GM10248 (cell line): ENCODE measurements around the gene FGFRL1.

ENCODE experiments used
- CTCF ChIA-PET: fragments of 300-600 bp; sonication (Branson Sonifier 250); formaldehyde crosslinking; extraction: SDS; loops from one replicate; lab custom pipeline; 2021; ENCODE audit warnings: antibody characterized with exemption; lab: Yijun Ruan, JAX
- POLR2A ChIA-PET: fragments of 350-650 bp; sonication (Branson Sonifier 250); formaldehyde crosslinking; extraction: SDS; loops from one replicate; lab custom pipeline; 2020; ENCODE audit warnings: antibody characterized with exemption; lab: Yijun Ruan, JAX
- DNase-seq: peaks from one replicate; pipeline ENCODE4 v3.0.0; 2012; ENCODE audit errors: extremely low spot score
- TF ChIP-seq, protein P1 (sequence below): IDR thresholded peaks from 2 replicates; pipeline ENCODE4 v1.5.1; 2012; ENCODE audit warnings: mild to moderate bottlenecking, low read depth; ENCODE audit errors: extremely low read depth, missing control alignments, control extremely low read depth

The FGFRL1 gene

GRCh38 chr4:1011022-1011665 lies at the start of gene FGFRL1:
Gene FGFRL1, plus strand, starts transcription at chr4:1011626. Its CDS starts 860 bp downstream, at chr4:1012486.
- ChIA-PET POLR2A (interaction anchor here (0.6 kb wide), 1 partner anchor 698 kb away, joined by 3 read pairs; no protein-coding TSS in a partner anchor), CTCF (interaction anchor here (0.9 to 1.6 kb wide), 4 partner anchors 9 to 269 kb away, joined by 3 to 4 read pairs (median 3); no protein-coding TSS in a partner anchor)
- peak; percentile 93 for DNase-seq

DNA sequence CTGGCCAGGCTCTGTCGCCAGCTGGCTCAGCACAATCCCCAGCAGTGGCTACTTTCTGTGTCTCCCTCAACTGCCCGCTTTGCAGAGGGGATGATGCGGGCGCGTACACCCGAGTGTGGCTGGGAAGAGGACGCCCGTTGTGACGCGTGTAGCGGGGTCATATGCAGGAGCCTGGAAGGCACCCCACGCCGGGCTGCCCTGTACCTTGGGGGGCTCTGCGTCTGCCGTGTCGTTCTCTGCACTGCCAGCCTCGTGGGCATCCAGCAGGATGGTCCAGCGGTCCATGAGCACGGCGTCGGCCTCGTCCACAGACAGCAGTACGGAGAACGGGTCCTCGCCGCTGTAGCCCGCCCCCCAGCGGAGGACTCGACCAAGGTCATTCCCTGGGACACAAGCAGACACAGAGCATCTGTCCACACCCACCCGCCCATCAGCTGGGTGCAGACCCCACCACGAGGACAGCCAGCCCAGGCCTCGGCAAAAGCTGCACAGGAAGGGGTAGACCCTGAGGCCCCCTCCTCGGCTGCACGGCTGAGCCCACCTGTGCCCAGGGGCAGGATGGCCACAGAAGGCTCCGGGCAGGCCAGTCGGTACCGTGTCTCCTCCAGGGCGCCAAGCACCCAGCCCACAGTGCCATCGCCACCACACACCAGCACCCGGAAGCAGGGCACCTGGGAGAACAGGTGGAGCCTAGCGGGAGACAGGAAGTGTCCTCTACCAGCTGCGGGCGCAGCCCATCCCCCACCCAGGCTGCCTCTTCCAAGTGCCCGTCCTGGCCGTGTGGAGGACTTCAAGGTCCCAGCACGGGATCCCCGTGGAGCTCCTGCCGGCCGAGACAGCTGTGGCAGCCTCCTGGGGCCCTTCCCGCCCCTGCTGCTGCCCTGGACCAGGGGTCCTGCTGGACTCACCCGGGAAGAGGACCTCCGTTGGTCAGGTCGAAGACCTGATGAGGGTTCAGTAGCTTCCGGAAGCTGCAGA lies 48.9 kb upstream of the FGFRL1 start:
- DNase-seq = no peak
- TF ChIP-seq, protein P1, sequence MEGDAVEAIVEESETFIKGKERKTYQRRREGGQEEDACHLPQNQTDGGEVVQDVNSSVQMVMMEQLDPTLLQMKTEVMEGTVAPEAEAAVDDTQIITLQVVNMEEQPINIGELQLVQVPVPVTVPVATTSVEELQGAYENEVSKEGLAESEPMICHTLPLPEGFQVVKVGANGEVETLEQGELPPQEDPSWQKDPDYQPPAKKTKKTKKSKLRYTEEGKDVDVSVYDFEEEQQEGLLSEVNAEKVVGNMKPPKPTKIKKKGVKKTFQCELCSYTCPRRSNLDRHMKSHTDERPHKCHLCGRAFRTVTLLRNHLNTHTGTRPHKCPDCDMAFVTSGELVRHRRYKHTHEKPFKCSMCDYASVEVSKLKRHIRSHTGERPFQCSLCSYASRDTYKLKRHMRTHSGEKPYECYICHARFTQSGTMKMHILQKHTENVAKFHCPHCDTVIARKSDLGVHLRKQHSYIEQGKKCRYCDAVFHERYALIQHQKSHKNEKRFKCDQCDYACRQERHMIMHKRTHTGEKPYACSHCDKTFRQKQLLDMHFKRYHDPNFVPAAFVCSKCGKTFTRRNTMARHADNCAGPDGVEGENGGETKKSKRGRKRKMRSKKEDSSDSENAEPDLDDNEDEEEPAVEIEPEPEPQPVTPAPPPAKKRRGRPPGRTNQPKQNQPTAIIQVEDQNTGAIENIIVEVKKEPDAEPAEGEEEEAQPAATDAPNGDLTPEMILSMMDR = no peak
- POLR2A ChIA-PET = no interaction called here
- CTCF ChIA-PET = interaction anchor here (1.1 kb wide), 1 partner anchor 22 kb away, joined by 3 read pairs; no protein-coding TSS in a partner anchor

More at GRCh38 chr4:1011022-1011665, at the start of gene FGFRL1:
- TF ChIP-seq, protein P1 = no peak

DNA sequence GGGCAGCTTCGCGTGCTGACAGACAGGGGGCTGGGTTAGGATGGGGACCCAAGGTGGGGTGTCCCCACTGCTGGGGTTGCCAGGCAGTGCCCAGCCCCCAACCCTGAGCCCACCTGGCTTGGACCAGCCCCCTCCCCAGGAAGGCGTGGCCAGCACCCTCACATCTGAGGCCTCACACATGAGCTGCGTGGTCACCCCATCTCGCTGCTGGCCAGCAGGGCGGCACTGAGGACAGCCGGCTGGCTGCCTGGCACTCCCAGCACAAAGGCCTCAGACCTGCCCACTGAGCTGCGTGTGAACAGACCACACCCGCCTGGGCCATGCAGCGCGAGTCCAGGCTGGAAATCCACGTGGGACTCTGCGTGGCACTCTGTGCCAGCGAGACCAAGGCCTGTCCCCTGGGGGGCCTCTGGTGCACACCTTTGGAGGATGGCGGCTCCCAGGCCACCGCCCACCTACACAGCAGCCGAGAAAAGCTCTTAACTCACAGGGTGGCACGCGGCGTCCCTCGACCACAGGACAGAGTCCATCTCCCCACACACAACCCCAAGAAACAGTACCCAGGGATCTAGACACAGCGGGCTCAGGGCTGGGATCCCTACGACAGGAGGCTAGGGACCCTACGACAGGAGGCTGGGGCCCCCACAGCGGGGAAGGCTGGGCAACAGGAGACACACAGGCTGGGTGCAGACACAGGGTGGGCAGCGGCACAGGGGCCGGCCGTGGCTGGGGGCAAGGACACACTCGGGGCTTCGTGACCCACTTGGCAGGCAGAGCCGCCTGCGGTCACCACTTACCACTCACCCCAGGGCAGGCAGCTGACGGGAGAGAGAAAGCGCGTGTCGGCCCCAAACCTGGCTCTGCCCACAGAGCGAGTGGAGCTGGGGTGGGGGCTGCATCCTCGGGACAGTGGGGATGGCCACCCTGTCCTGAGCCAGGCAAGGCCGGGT lies 47.9 kb upstream of the FGFRL1 start:
- DNase-seq = no peak
- POLR2A ChIA-PET = no interaction called here
- TF ChIP-seq, protein P1 = no peak
- CTCF ChIA-PET = interaction anchor here (1.1 to 1.7 kb wide), 2 partner anchors 22 to 23 kb away, joined by 3 read pairs; no protein-coding TSS in a partner anchor

GRCh38 chr4:964346-965025 lies 46.9 kb upstream of the FGFRL1 start:
- DNase-seq = no peak
- TF ChIP-seq, protein P1 = no peak
- CTCF ChIA-PET = interaction anchor here (1.7 kb wide), 1 partner anchor 22 kb away, joined by 3 read pairs; no protein-coding TSS in a partner anchor
- POLR2A ChIA-PET = interaction anchor here (0.5 kb wide), 1 partner anchor 417 kb away, joined by 7 read pairs; no protein-coding TSS in a partner anchor

DNA sequence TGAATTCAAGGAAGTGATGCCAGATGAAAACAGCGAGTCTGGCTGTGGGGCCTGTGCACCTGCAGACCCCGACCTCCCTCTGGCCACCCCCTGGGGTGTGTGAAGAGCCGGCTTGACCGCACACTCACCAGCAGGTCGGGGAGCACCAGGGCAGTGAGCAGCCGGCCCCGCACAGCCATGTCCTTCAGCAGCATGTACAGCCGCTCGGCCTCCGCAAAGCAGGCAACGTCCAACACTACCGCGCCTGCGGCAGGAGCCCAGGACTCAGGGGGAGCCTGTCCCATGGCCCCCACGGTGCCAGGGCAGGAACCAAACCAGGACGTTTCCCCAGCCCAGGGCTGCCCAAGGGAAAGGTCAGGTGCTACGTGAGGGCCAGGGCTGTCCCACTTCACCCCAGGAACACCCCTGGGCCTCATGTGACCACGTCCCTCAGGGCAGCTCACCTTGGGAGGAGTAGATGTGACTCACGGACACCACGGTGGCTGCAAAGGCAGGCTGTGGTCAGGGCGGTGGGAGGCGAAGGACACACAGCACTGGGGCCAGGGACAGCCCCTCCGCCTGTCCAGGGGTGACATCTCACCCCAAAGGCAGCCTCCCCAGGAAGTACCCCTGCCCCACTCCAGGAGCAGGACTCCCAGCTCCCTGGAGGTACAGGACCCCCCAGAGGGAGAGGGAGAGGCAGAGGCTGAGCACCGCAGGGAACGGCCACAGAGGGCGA lies 46.2 kb upstream of the FGFRL1 start:
- POLR2A ChIA-PET = interaction anchor here (0.5 kb wide), 1 partner anchor 416 kb away, joined by 7 read pairs; no protein-coding TSS in a partner anchor
- DNase-seq = no peak
- TF ChIP-seq, protein P1 = no peak
- CTCF ChIA-PET = interaction anchor here (1.3 to 1.7 kb wide), 2 partner anchors 21 to 22 kb away, joined by 3 to 5 read pairs; partner anchors contain the start of gene IDUA
